Activated naive CD8-positive, alpha-beta T cell treated with anti-CD3 and anti-CD28 coated beads, Interleukin-2, amount 50 U/mL, for 24 hours (primary cell): ENCODE data around the gene AMOTL1.

Experiments used
- ATAC-seq: fragments of 150-1000 bp; cut with Tn5 transposase; one replicate; pipeline ENCODE4 v1.10.0; 2021
- DNase-seq: peaks from one replicate; pipeline ENCODE4 v3.0.0; 2021
- H3K27ac Mint-ChIP-seq: one replicate; pipeline ENCODE4 v1.8.0; 2021; ENCODE audit warnings: mild to moderate bottlenecking, mixed read lengths
- H3K27me3 Mint-ChIP-seq: one replicate; pipeline ENCODE4 v1.8.0; 2021; ENCODE audit warnings: mixed read lengths
- H3K36me3 Mint-ChIP-seq: one replicate; pipeline ENCODE4 v1.8.0; 2021; ENCODE audit warnings: low read depth, mixed read lengths
- H3K4me1 Mint-ChIP-seq: one replicate; pipeline ENCODE4 v1.8.0; 2021; ENCODE audit warnings: mixed read lengths
- H3K4me3 Mint-ChIP-seq: one replicate; pipeline ENCODE4 v1.8.0; 2021; ENCODE audit warnings: mild to moderate bottlenecking, moderate library complexity, mixed read lengths
- H3K9me3 Mint-ChIP-seq: one replicate; pipeline ENCODE4 v1.8.0; 2021; ENCODE audit warnings: mixed read lengths

The AMOTL1 gene

DNA sequence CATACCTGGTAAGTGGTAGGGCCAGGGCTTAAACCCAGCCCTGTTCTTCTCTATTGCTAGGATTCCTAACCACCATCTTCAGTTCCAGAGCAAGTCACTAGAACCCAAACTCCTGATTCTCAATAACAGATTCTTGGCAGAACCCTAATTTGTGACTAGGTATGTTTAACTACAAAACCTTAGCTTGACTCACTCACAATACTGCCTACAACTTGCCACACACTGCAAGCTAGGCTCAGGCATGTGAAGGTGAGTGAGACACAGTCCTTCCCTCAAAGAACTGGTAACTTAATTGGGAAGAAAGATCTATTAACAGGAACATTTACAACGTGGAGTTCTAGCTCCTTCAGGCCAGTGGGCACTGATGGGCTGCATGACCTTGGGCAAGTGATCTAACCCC, 14.5 kb upstream of the AMOTL1 start:
- no peaks in the 10 kb centered on the region for H3K9me3 Mint-ChIP-seq
- no peak for DNase-seq
- H3K27ac Mint-ChIP-seq: no peak overlapping the region
- H3K4me1 Mint-ChIP-seq: no peaks in the 10 kb centered on the region
- peaks cover 28% of the 10 kb centered on the region for H3K27me3 Mint-ChIP-seq
- ATAC-seq: no peak
- H3K36me3 Mint-ChIP-seq: no peaks in the 10 kb centered on the region
- no peak overlapping the region for H3K4me3 Mint-ChIP-seq

DNA sequence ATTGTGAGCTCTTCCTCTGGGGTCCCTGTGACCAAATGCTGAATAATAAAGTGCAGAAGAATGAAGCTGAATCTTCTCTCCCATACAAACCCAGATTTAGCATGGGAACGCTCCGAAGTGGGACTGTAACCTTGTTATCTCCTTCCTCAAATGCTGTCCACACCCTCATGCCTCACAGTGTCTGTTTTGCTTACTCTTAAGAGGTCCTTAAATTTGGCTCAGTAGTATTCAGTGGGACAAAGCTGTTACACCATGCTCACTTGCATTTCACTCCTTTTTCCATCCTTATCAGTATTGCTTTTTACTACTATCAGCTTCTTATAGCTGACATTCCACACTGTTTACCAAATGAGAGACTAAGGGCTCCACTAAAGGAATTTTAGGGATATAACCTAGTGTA, 13.8 kb upstream of the AMOTL1 start:
- DNase-seq (no peak), ATAC-seq (no peak)
- Mint-ChIP-seq H3K27me3 (peaks cover 24% of the 10 kb centered on the region), H3K9me3 (no peaks in the 10 kb centered on the region), H3K4me1 (no peaks in the 10 kb centered on the region), H3K27ac (no peak overlapping the region), H3K4me3 (no peak overlapping the region), H3K36me3 (no peaks in the 10 kb centered on the region)

DNA sequence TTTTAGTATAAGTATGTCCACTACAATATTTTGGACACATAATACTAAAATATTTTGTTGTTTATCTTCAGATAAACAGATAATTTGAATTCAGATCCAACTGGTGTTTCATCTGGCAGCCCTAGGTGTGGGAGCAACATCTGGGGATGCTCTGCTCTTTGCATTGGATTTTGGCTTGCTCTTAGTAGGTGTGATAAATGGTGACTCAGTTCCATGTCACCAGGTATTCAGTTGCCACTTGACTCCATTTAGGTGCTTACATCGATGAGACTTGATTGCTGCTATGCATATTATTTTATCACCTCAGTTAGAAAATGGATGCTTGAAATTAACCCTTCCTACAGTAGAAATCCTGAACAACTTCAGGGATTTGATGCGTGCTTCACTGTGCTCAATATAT, 13.3 kb upstream of the AMOTL1 start:
- no peak for ATAC-seq
- no peak overlapping the region for H3K27ac Mint-ChIP-seq
- no peaks in the 10 kb centered on the region for H3K4me1 Mint-ChIP-seq
- no peaks in the 10 kb centered on the region for H3K36me3 Mint-ChIP-seq
- H3K27me3 Mint-ChIP-seq: peaks cover 21% of the 10 kb centered on the region
- no peak overlapping the region for H3K4me3 Mint-ChIP-seq
- H3K9me3 Mint-ChIP-seq: no peaks in the 10 kb centered on the region
- DNase-seq: no peak

DNA sequence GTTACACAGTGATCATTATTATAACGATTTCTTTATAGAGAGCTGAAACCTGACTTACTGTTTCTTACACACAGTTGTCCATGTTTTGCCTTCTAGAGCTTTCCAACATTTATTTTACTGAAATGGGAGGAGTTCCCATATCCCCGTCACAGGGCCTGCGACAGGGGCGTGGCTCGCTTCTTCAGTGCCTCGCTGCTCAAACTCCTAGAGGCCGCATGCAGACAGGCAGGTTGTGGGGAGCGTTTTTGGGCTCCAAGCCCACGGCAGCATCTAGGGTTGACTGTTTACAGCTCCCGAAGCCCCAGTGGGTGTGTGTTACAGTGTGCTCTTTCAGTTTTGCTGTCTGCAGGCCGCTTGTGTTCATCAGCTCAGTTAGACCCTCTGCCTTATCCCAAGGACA, 12.7 kb upstream of the AMOTL1 start:
- Mint-ChIP-seq H3K27me3 (peaks cover 18% of the 10 kb centered on the region), H3K9me3 (no peaks in the 10 kb centered on the region), H3K36me3 (no peaks in the 10 kb centered on the region), H3K4me3 (no peak overlapping the region), H3K27ac (no peak overlapping the region), H3K4me1 (no peaks in the 10 kb centered on the region)
- no peak for ATAC-seq
- no peak for DNase-seq

DNA sequence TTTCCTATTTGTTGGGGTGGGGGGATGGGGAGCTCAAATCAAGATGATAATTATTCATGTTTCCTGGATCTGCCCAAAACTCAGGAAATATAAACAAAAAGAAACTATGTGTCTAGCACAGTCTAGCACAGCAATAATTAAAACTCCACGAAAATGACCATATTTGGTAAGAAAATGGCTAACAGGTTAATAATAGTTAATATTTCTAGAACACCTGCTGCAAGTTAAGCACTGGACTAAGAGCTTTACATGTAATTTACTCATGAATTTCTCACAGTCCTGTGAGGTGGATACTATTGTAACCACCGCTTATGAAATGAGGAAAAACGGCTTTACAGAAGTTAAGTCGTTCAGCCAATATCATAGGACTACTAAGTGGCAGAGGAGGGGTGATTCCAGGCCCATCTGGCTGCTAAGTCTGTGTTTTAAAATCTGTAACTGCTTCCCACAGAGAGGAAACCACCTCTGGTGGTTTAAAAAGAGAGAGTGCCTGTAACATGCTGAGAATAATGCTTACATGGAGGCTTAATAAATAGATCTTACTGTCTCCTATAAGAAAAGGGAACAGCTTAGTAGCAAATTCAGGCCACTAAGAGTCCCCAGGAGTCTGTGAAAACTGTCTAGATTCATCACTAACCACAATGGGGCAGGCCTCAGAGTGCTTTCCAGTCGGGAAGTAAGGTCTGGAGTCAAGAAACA, 11.0 kb upstream of the AMOTL1 start:
- DNase-seq (no peak), ATAC-seq (no peak)
- no peak overlapping the region for H3K27ac Mint-ChIP-seq
- H3K4me1 Mint-ChIP-seq: no peaks in the 10 kb centered on the region
- no peaks in the 10 kb centered on the region for H3K9me3 Mint-ChIP-seq
- H3K36me3 Mint-ChIP-seq: no peaks in the 10 kb centered on the region
- H3K4me3 Mint-ChIP-seq: no peak overlapping the region
- peaks cover 9% of the 10 kb centered on the region for H3K27me3 Mint-ChIP-seq

DNA sequence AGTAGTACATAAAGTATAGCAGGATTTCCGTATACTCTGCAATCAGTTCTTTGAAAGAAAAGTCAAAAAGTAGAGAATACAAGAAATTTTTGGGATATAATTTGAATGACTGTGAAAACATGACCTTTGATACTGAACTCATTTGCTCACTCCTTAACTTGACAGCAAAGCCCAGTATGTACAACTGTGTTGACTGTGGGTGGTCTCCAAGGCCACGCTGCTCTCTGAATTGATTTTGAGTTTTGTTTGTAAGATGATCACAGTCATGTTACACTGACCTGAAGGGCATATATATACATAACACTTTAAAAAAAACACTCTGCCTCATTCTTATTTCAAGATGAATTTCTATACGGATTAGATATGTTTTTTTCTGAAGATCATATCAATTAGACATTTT, 9.5 kb upstream of the AMOTL1 start:
- Mint-ChIP-seq H3K27me3 (no peaks in the 10 kb centered on the region), H3K36me3 (no peaks in the 10 kb centered on the region), H3K4me1 (no peaks in the 10 kb centered on the region), H3K4me3 (no peak overlapping the region), H3K27ac (no peak overlapping the region), H3K9me3 (no peaks in the 10 kb centered on the region)
- no peak for DNase-seq
- ATAC-seq: no peak

DNA sequence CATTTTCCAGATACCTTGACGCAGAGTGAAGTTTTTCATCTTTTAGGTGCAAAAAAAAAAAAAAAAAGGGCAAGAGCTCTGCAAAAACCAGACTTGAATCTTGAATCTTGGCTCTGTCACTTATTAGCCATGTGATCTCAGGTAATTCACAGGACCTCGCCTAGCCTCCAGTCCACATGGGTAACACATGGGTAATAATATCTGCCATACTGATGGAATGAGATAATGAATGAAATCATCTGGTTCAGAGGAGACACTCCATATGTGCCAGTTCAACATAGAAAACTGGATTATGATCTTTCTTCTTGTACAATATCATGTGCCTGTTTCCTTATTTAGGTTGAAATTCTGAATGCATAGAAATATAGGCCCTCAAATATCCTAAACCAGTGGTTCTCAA, 8.6 kb upstream of the AMOTL1 start:
- H3K9me3 Mint-ChIP-seq: no peaks in the 10 kb centered on the region
- DNase-seq (no peak), ATAC-seq (no peak)
- H3K27ac Mint-ChIP-seq: no peak overlapping the region
- H3K4me3 Mint-ChIP-seq: no peak overlapping the region
- H3K4me1 Mint-ChIP-seq: no peaks in the 10 kb centered on the region
- no peaks in the 10 kb centered on the region for H3K27me3 Mint-ChIP-seq
- no peaks in the 10 kb centered on the region for H3K36me3 Mint-ChIP-seq

DNA sequence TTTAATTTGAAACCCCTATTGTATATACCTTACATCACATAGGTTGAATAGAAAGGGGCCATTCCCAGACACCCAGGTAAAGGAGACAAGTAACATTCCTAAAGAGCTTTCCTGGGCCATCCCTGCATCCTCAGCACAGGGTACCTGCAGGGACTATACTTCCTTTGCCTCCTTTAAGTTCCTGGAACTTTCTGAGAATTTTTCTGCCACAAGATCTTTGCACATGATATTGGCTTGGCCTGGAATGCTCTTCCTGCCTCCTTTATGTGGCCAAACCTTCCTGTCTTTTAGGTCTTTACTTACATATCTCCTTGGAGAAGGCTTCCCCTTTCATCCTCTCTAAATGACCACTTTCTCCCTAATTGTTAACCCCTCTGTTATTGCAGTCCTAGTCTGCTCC, 7.9 kb upstream of the AMOTL1 start:
- Mint-ChIP-seq H3K36me3 (no peaks in the 10 kb centered on the region), H3K27ac (no peak overlapping the region), H3K4me3 (no peak overlapping the region), H3K27me3 (no peaks in the 10 kb centered on the region), H3K9me3 (no peaks in the 10 kb centered on the region), H3K4me1 (no peaks in the 10 kb centered on the region)
- ATAC-seq (no peak), DNase-seq (no peak)

DNA sequence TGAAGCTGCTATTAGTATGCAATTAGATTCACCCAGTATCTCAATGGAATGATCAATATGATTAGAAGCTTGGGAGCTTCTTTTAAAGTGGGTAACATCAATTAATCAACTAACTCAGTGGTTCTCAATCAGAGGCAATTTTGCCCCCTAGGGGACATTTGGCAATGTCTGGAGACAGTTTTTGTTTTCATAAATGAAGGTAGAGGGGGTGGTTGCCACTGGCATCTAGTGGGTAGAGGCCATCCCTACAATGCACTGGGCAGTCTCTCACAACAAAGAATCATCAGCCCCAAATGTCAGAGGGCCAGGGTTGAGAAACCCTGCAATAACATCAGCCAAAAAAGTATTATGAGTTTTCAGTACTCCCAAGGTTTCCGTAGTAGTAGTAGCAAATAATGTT, 5.9 kb upstream of the AMOTL1 start:
- Mint-ChIP-seq H3K27me3 (no peaks in the 10 kb centered on the region), H3K4me1 (no peaks in the 10 kb centered on the region), H3K9me3 (no peaks in the 10 kb centered on the region), H3K36me3 (no peaks in the 10 kb centered on the region), H3K4me3 (no peak overlapping the region), H3K27ac (no peak overlapping the region)
- DNase-seq: no peak
- ATAC-seq: no peak

DNA sequence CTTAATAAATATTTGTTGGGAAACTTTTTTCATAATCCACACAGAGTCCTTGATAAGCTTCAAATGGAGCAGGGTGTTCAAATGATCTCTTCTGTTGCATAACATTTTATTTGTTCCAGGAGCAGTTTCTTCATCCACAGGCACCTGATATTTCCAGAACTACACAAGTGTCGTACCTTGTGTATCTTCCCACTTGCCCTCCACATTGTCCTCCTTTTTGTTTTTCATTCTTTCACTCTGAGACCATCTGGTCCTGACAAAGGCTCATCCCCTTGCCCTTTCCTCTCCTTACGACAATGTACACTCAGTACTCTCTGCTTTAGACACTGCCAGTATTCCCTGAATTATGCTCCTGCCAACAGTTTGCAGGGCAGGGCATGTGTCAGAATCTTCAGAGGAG, 5.2 kb upstream of the AMOTL1 start:
- Mint-ChIP-seq H3K36me3 (no peaks in the 10 kb centered on the region), H3K4me3 (no peak overlapping the region), H3K27me3 (peaks cover 7% of the 10 kb centered on the region), H3K27ac (no peak overlapping the region), H3K9me3 (no peaks in the 10 kb centered on the region), H3K4me1 (peaks cover 3% of the 10 kb centered on the region)
- ATAC-seq: no peak
- DNase-seq: no peak

DNA sequence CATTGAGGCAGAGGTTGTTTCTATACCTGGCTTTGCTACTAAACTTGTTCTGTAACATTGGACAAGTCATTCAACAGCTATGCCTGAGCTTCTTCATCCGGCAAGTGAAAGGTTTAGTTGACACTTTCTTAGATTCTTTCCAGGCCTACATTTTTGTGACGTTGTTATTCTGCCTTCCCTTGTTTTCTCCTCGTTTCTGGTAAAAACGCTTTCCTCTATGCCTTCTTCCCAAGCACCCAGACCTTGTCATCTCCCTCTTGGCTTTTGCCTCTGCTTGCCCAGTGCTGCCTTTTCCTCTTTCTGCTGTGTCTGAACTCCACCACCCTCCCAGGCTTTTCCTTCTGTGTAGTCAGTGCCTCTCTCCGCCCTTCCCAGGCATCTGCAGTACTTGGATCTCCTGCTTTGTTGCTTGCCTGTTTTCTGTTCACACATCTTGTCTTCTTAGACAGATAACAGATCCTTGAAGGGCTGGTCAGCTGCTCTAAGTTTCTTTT, 1.4 kb upstream of the AMOTL1 start:
- Mint-ChIP-seq H3K27ac (no peak overlapping the region), H3K36me3 (no peaks in the 10 kb centered on the region), H3K27me3 (peaks cover 31% of the 10 kb centered on the region), H3K4me3 (no peak overlapping the region), H3K9me3 (no peaks in the 10 kb centered on the region), H3K4me1 (peaks cover 9% of the 10 kb centered on the region)
- DNase-seq: no peak
- ATAC-seq: no peak

DNA sequence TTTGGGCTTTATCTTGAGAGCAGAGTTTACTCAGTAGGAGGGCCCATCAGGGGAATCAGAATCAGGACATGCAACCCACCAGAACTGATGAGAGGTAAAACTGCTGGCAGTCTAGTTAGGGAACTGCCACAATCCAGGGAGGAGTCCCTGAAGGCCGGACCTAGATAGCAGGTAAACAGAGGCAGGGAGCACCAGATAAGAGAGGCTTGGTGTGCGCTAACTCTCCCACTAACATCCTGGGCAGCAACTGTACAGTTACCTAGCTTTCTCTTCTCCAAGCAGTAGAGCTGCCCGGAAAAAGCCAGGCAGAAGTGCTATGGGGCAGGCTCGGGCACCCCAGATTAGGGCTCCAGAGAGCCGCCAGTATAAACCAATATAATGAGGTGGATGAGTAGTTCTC, 865 bp upstream of the AMOTL1 start:
- H3K27ac Mint-ChIP-seq: no peak overlapping the region
- peaks cover 34% of the 10 kb centered on the region for H3K27me3 Mint-ChIP-seq
- no peaks in the 10 kb centered on the region for H3K36me3 Mint-ChIP-seq
- DNase-seq (no peak), ATAC-seq (no peak)
- no peaks in the 10 kb centered on the region for H3K9me3 Mint-ChIP-seq
- H3K4me3 Mint-ChIP-seq: peak overlapping the region; percentile 52
- peaks cover 9% of the 10 kb centered on the region for H3K4me1 Mint-ChIP-seq

DNA sequence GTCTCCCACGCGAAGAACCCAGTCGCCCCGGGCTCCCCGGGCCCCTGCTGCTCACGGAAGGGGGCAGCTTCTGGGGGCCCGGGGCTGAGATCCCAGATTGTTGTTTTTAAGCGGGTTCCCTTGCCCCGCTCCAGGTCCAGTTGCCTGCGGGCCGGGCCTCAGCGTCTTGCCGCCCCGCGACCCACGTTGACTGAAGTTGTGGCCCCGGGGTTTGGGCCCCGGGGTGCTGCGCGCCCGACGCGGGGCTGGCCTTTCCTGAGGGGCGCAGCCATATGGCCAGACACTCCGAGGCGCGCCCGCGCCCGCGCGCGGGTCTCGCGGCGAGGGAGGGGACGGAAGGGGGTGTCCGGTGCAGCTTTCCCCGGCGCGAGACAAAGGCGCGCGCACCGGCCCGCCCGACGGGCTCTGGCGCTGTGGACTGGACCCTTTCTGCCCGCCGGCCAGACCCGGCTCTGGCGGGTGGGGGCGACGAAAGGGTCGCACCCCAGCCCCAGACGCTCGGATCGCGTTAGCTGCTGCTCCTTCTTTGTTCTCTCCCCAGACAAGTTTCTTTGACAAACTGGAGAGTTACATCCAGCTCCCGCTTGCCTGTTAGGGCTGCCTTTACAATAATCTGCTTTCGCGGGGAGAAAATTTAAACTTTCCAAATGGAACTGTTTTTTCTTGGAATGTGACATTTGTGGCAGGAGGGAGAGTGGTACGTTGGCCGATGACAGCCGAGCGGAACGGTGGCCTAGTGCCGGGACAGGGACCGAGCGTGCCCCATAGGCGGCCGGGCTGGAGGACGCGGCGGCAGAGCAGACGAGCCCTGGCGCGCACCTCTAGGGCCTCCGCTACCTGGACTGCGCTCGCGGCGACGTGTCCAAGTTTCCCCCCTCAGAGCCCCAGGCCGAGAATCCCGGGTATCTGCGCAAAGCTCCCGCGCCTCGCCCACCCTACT, 716 bp downstream of the AMOTL1 start:
- ATAC-seq (peak; percentile 39), DNase-seq (peak; percentile 5)
- H3K9me3 Mint-ChIP-seq: no peaks in the 10 kb centered on the region
- no peak overlapping the region for H3K27ac Mint-ChIP-seq
- peaks cover 9% of the 10 kb centered on the region for H3K4me1 Mint-ChIP-seq
- H3K27me3 Mint-ChIP-seq: peaks cover 44% of the 10 kb centered on the region
- H3K4me3 Mint-ChIP-seq: peak overlapping the region; percentile 73
- no peaks in the 10 kb centered on the region for H3K36me3 Mint-ChIP-seq

DNA sequence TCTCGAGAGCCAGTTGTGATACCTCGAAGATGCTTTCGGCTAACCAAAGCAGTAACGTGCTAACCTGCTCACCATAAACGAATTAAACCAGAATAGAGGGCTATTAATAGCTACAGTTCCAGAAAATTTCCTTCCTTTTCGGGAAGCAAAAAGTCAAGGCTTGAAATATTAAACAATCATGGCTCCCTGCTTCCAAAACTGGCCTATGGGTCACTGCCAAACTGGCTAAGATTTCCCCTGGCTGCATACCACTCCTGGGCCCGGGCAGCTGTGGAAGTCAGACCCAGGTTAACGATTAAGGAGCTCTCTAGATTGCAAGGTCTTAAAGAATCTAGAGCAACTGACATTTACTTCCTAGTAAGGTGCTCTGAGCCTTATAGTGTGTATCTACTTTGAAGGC, 1.7 kb downstream of the AMOTL1 start:
- peaks cover 9% of the 10 kb centered on the region for H3K4me1 Mint-ChIP-seq
- H3K27ac Mint-ChIP-seq: no peak overlapping the region
- no peaks in the 10 kb centered on the region for H3K9me3 Mint-ChIP-seq
- peaks cover 46% of the 10 kb centered on the region for H3K27me3 Mint-ChIP-seq
- no peak overlapping the region for H3K4me3 Mint-ChIP-seq
- H3K36me3 Mint-ChIP-seq: no peaks in the 10 kb centered on the region
- DNase-seq: no peak
- ATAC-seq: no peak

DNA sequence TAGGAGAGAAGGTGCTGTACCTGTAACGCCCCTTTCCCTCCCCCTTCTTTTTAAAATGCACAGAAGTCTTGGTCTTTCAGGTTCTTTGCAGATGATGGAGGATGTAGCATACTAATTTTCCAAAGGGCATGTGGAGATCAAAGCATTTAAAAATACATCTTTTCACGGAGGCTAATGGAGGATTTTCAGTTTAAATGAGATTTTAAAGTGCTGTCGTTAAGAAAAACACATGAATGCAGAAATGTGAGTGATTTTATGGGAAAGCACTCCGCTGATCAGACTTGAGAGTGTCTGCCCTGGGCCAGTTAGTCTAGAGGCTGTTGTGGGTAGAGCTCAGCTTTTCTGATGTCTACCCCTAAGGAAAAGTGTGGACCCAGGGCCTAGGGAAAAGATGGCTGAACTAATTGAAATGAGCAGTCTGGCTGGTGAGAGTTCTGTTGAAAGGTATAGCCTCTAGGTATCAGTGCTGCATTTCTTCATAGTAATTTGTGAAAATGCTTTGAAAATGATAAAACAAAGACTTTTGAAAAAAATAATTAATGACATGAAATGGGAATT, 2.5 kb downstream of the AMOTL1 start:
- Mint-ChIP-seq H3K9me3 (no peaks in the 10 kb centered on the region), H3K36me3 (no peaks in the 10 kb centered on the region), H3K27ac (no peak overlapping the region), H3K27me3 (peaks cover 46% of the 10 kb centered on the region), H3K4me3 (no peak overlapping the region), H3K4me1 (peaks cover 9% of the 10 kb centered on the region)
- no peak for ATAC-seq
- no peak for DNase-seq
